Liver (tissue), 9 donors: ENCODE data around the gene GHDC. TPM values are rescaled to one million over a fixed set of nuclear protein-coding genes. Genes with fewer than 3 reads are reported as not detected.

Source experiments
- DNase-seq: peaks from one replicate; pipeline ENCODE4 v3.0.0-alpha.2; 2017; ENCODE audit warnings: low spot score
- H3K27ac ChIP-seq, 2 donors: one replicate each; pipeline ENCODE4 v1.7.0; 2013; ENCODE audit warnings: inconsistent platforms in 2 of 2, low read length in 2 of 2, control low read depth in 1 of 2, low read depth in 1 of 2, mild to moderate bottlenecking in 1 of 2
- H3K27me3 ChIP-seq, 4 donors: one replicate each; pipeline versions ENCODE4 v1.6.1 to v1.7.0; 2013; ENCODE audit warnings: low read length in 3 of 4, inconsistent platforms in 1 of 4, mild to moderate bottlenecking in 1 of 4, moderate library complexity in 1 of 4; ENCODE audit not compliant: control insufficient read depth in 4 of 4, insufficient read depth in 4 of 4
- H3K36me3 ChIP-seq, 4 donors: one replicate each; pipeline versions ENCODE4 v1.6.1 to v1.7.0; 2013; ENCODE audit warnings: low read length in 3 of 4, mild to moderate bottlenecking in 3 of 4, low read depth in 1 of 4, moderate library complexity in 1 of 4; ENCODE audit not compliant: control insufficient read depth in 4 of 4, insufficient read depth in 3 of 4
- H3K4me1 ChIP-seq, 4 donors: one replicate each; pipeline versions ENCODE4 v1.6.1 to v1.7.0; 2013; ENCODE audit warnings: low read length in 3 of 4, mild to moderate bottlenecking in 3 of 4, moderate library complexity in 1 of 4; ENCODE audit not compliant: control insufficient read depth in 4 of 4, insufficient read depth in 4 of 4
- H3K4me3 ChIP-seq, 3 donors: one replicate each; pipeline versions ENCODE4 v1.6.1 to v1.7.0; 2013; ENCODE audit warnings: low read length in 3 of 3, control low read depth in 1 of 3, low read depth in 1 of 3, mild to moderate bottlenecking in 1 of 3
- H3K9ac ChIP-seq, 2 donors: one replicate each; pipeline ENCODE4 v1.7.0; 2013; ENCODE audit warnings: low read length in 2 of 2, mild to moderate bottlenecking in 2 of 2, moderate library complexity in 2 of 2, control low read depth in 1 of 2, low read depth in 1 of 2
- H3K9me3 ChIP-seq, 4 donors: one replicate each; pipeline versions ENCODE4 v1.6.1 to v1.7.0; 2013; ENCODE audit warnings: low read length in 3 of 4; ENCODE audit not compliant: control insufficient read depth in 4 of 4
- EGR1 ChIP-seq, 2 donors: IDR thresholded peaks; 2 replicates each; pipeline ENCODE4 v1.6.1; 2016 to 2018; ENCODE audit warnings: antibody characterized with exemption in 2 of 2, low read depth in 2 of 2
- FOXA1 ChIP-seq: IDR thresholded peaks from 2 replicates; pipeline ENCODE4 v1.6.1; 2016; ENCODE audit warnings: antibody characterized with exemption
- FOXA2 ChIP-seq: IDR thresholded peaks from 2 replicates; pipeline ENCODE4 v1.6.1; 2016; ENCODE audit warnings: antibody characterized with exemption
- GABPA ChIP-seq, 2 donors: IDR thresholded peaks in 1 of 2; conservative IDR thresholded peaks in 1 of 2; 2 replicates each; pipeline ENCODE4 v1.6.1; 2016; ENCODE audit warnings: antibody characterized with exemption in 2 of 2, mild to moderate bottlenecking in 1 of 2, moderate library complexity in 1 of 2
- HNF4A ChIP-seq, 2 donors: conservative IDR thresholded peaks; 2 replicates each; pipeline ENCODE4 v1.6.1; 2016; ENCODE audit warnings: antibody characterized with exemption in 2 of 2, mild to moderate bottlenecking in 2 of 2
- HNF4G ChIP-seq: IDR thresholded peaks from 2 replicates; pipeline ENCODE4 v1.6.1; 2016; ENCODE audit warnings: antibody characterized with exemption
- JUND ChIP-seq, 2 donors: IDR thresholded peaks; 2 replicates each; pipeline ENCODE4 v1.6.1; 2016; ENCODE audit warnings: antibody characterized with exemption in 2 of 2
- NR2F2 ChIP-seq: IDR thresholded peaks from 2 replicates; pipeline ENCODE4 v1.6.1; 2016; ENCODE audit warnings: antibody characterized with exemption
- RAD21 ChIP-seq, 2 donors: IDR thresholded peaks; 2 replicates each; pipeline ENCODE4 v1.6.1; 2016; ENCODE audit warnings: antibody characterized with exemption in 2 of 2, mild to moderate bottlenecking in 2 of 2
- RXRA ChIP-seq, 2 donors: IDR thresholded peaks; 2 replicates each; pipeline ENCODE4 v1.6.1; 2017 to 2018; ENCODE audit warnings: antibody characterized with exemption in 2 of 2, mild to moderate bottlenecking in 1 of 2
- SP1 ChIP-seq: IDR thresholded peaks from 2 replicates; pipeline ENCODE4 v1.6.1; 2018; ENCODE audit warnings: antibody characterized with exemption, mild to moderate bottlenecking
- TAF1 ChIP-seq: conservative IDR thresholded peaks from 2 replicates; pipeline ENCODE4 v1.6.1; 2016; ENCODE audit warnings: antibody characterized with exemption, mild to moderate bottlenecking
- YY1 ChIP-seq: IDR thresholded peaks from 2 replicates; pipeline ENCODE4 v1.6.1; 2016; ENCODE audit warnings: antibody characterized with exemption, mild to moderate bottlenecking
- WGBS: extraction: QIAGEN DNeasy Blood & Tissue Kit; methylation state at CpG from one replicate; pipeline ENCODE4 v1.1.7; 2013; 5-methylcytosine and 5-hydroxymethylcytosine counted together
- polyA plus RNA-seq, 2 donors: library from polyadenylated mRNA; stranded (reverse) in 1 of 2; unstranded in 1 of 2; fragments of 200-250 nt in 1 of 2; fragments of >200 nt in 1 of 2; fragmentation: Nextera tagmentation in 1 of 2; extraction: Ambion mirVana in 1 of 2; gene quantifications; one replicate each; pipeline versions ENCODE4 v1.2.1 to v1.2.3, GENCODE V29; 2013 to 2015
- total RNA-seq, 2 donors: library from RNA; depleted of rRNA; stranded (reverse); fragments of >200 nt; gene quantifications; one replicate each; pipeline ENCODE4 v1.2.3, GENCODE V29; 2014
- TF ChIP-seq, protein P1 (sequence below): IDR thresholded peaks from 2 replicates; pipeline ENCODE4 v1.6.1; 2016; ENCODE audit warnings: antibody characterized with exemption
- TF ChIP-seq, protein P2 (sequence below): IDR thresholded peaks from 2 replicates; pipeline ENCODE4 v1.6.1; 2016; ENCODE audit warnings: antibody characterized with exemption
- TF ChIP-seq, protein P3 (sequence below): IDR thresholded peaks from 2 replicates; pipeline ENCODE4 v1.6.1; 2016; ENCODE audit warnings: antibody characterized with exemption, mild to moderate bottlenecking
- TF ChIP-seq, protein P4 (sequence below): fragments of 150-350 bp; IDR thresholded peaks from 2 replicates; pipeline ENCODE4 v1.5.1; 2017; ENCODE audit warnings: improper control_type of control experiment, low read depth, low read length; ENCODE audit not compliant: missing input control
- TF ChIP-seq, protein P5 (sequence below): IDR thresholded peaks from 2 replicates; pipeline ENCODE4 v1.6.1; 2016; ENCODE audit warnings: antibody characterized with exemption
- donor health status: healthy.
- donor health status: healthy.
- donor health status: healthy.
- donor health status: healthy.
- donor health status: healthy.

The GHDC gene
- total and polyA plus RNA-seq, 4 donors, result 10.0 to 17.6 (median 12.3) TPM

DNA sequence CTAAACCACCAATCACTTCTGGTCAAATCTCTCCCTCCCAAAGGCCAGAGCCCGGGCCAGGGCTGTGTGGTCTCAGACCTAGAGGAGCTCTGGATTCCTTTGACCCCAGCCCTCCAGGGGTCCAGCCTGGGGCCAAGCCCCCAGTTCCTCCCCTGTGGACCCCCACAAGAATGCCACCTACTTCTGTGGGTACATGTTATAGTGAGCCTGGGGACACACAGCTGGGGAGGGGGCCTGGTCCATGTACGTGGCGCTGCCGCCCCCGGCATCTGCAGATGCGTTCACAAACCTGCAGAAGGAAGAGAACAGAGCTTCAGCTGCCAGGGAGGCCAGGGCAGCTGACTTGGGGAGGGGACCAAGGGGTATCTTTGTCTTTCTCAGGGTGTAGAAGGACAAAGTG is 7.9 kb upstream of the GHDC start:
- Histone ChIP-seq H3K27me3 (no peaks in the 10 kb centered on the region), H3K36me3 (peaks cover 1 to 26% (median 11%) of the 10 kb centered on the region in 4 donors), H3K27ac (no peak overlapping the region), H3K9ac (no peak overlapping the region), H3K4me1 (peaks cover 9 to 16% (median 13%) of the 10 kb centered on the region in 4 donors), H3K4me3 (no peak overlapping the region), H3K9me3 (no peaks in the 10 kb centered on the region)
- 97% methylated on average over 6 of the region's 6 CpGs for WGBS
- no peak for TF ChIP-seq HNF4G
- no peak for TF ChIP-seq HNF4A (conservative IDR thresholded peaks at IDR 0.05)
- TF ChIP-seq, protein P1, sequence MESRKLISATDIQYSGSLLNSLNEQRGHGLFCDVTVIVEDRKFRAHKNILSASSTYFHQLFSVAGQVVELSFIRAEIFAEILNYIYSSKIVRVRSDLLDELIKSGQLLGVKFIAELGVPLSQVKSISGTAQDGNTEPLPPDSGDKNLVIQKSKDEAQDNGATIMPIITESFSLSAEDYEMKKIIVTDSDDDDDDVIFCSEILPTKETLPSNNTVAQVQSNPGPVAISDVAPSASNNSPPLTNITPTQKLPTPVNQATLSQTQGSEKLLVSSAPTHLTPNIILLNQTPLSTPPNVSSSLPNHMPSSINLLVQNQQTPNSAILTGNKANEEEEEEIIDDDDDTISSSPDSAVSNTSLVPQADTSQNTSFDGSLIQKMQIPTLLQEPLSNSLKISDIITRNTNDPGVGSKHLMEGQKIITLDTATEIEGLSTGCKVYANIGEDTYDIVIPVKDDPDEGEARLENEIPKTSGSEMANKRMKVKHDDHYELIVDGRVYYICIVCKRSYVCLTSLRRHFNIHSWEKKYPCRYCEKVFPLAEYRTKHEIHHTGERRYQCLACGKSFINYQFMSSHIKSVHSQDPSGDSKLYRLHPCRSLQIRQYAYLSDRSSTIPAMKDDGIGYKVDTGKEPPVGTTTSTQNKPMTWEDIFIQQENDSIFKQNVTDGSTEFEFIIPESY, result no peak
- TF ChIP-seq, protein P2, sequence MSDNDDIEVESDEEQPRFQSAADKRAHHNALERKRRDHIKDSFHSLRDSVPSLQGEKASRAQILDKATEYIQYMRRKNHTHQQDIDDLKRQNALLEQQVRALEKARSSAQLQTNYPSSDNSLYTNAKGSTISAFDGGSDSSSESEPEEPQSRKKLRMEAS, result no peak
- no peak for TF ChIP-seq SP1
- TF ChIP-seq, protein P3, sequence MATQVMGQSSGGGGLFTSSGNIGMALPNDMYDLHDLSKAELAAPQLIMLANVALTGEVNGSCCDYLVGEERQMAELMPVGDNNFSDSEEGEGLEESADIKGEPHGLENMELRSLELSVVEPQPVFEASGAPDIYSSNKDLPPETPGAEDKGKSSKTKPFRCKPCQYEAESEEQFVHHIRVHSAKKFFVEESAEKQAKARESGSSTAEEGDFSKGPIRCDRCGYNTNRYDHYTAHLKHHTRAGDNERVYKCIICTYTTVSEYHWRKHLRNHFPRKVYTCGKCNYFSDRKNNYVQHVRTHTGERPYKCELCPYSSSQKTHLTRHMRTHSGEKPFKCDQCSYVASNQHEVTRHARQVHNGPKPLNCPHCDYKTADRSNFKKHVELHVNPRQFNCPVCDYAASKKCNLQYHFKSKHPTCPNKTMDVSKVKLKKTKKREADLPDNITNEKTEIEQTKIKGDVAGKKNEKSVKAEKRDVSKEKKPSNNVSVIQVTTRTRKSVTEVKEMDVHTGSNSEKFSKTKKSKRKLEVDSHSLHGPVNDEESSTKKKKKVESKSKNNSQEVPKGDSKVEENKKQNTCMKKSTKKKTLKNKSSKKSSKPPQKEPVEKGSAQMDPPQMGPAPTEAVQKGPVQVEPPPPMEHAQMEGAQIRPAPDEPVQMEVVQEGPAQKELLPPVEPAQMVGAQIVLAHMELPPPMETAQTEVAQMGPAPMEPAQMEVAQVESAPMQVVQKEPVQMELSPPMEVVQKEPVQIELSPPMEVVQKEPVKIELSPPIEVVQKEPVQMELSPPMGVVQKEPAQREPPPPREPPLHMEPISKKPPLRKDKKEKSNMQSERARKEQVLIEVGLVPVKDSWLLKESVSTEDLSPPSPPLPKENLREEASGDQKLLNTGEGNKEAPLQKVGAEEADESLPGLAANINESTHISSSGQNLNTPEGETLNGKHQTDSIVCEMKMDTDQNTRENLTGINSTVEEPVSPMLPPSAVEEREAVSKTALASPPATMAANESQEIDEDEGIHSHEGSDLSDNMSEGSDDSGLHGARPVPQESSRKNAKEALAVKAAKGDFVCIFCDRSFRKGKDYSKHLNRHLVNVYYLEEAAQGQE, result no peak
- no peak for TF ChIP-seq FOXA2
- TF ChIP-seq EGR1 (IDR thresholded peaks at IDR 0.05; ENCODE audit: low read depth in 2 of 2), result no peak
- TF ChIP-seq FOXA1, result no peak
- no peak for TF ChIP-seq JUND (IDR thresholded peaks at IDR 0.05)
- TF ChIP-seq NR2F2, result no peak
- no peak for TF ChIP-seq YY1
- TF ChIP-seq TAF1, result no peak
- TF ChIP-seq RAD21 (IDR thresholded peaks at IDR 0.05), result no peak
- TF ChIP-seq, protein P4, sequence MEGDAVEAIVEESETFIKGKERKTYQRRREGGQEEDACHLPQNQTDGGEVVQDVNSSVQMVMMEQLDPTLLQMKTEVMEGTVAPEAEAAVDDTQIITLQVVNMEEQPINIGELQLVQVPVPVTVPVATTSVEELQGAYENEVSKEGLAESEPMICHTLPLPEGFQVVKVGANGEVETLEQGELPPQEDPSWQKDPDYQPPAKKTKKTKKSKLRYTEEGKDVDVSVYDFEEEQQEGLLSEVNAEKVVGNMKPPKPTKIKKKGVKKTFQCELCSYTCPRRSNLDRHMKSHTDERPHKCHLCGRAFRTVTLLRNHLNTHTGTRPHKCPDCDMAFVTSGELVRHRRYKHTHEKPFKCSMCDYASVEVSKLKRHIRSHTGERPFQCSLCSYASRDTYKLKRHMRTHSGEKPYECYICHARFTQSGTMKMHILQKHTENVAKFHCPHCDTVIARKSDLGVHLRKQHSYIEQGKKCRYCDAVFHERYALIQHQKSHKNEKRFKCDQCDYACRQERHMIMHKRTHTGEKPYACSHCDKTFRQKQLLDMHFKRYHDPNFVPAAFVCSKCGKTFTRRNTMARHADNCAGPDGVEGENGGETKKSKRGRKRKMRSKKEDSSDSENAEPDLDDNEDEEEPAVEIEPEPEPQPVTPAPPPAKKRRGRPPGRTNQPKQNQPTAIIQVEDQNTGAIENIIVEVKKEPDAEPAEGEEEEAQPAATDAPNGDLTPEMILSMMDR, result no peak
- no peak for TF ChIP-seq RXRA (IDR thresholded peaks at IDR 0.05)
- TF ChIP-seq, protein P5, sequence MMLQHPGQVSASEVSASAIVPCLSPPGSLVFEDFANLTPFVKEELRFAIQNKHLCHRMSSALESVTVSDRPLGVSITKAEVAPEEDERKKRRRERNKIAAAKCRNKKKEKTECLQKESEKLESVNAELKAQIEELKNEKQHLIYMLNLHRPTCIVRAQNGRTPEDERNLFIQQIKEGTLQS, result no peak
- TF ChIP-seq GABPA (IDR thresholded peaks at IDR 0.05 in 1 of 2, conservative IDR thresholded peaks at IDR 0.05 in 1 of 2), result no peak
- DNase-seq, result no peak
